Transverse colon (tissue), 4 donors: ENCODE measurements around the gene CMTM6.
"Not testable (repeated sequence)": the region's sequence is repeated elsewhere in the genome, so short reads cannot be mapped to it uniquely, and the experiment has no call there.

Experiments used
- EP300 ChIP-seq: sonication (generic); formaldehyde crosslinking; IDR thresholded peaks from one replicate; pipeline ENCODE4 v1.6.1; 2017; ENCODE audit warnings: antibody characterized with exemption, low read depth
- POLR2AphosphoS5 ChIP-seq, 3 donors: sonication (generic); formaldehyde crosslinking; IDR thresholded peaks; one replicate each; pipeline ENCODE4 v1.6.1; 2016; ENCODE audit warnings: antibody characterized with exemption in 3 of 3
- TF ChIP-seq, protein P1 (sequence below), 5 experiments: fragments of 200-600 bp in 3 of 5; fragments of 450-650 bp in 2 of 5; sonication (generic) in 3 of 5; IDR thresholded peaks; 1 replicate in 2 of 5; 2 replicates in 3 of 5; pipeline ENCODE4 v1.5.1; 2016 to 2017; ENCODE audit warnings: antibody characterized with exemption in 5 of 5, inconsistent platforms in 3 of 5, mild to moderate bottlenecking in 2 of 5, moderate library complexity in 1 of 5

DNA sequence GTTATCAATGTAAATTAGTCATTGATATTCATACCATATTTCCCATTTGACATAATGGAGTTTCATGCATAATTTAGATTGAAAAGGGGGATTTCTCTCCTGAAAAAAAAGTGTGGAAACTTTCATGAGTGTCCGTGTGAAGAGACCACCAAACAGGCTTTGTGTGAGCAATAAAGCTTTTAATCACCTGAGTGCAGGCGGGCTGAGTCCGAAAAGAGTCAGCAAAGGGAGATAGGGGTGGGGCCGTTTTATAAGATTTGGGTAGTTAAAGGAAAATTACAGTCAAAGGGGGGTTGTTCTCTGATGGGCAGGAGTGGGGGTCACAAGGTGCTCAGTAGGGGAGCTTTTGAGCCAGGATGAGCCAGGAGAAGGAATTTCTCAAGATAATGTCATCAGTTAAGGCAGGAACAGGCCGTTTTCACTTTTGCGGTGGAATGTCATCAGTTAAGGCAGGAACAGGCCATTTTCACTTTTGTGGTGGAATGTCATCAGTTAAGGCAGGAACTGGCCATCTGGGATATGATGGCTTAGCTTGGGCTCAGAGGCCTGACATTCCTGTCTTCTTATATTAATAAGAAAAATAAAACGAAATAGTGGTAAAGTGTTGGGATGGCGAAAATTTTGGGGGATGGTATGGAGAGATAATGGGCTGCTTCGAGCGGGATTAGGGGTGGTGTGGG, 41.7 kb downstream of the CMTM6 start:
- not testable (repeated sequence) for TF ChIP-seq POLR2AphosphoS5 (IDR thresholded peaks at IDR 0.05); EP300
- TF ChIP-seq, protein P1, sequence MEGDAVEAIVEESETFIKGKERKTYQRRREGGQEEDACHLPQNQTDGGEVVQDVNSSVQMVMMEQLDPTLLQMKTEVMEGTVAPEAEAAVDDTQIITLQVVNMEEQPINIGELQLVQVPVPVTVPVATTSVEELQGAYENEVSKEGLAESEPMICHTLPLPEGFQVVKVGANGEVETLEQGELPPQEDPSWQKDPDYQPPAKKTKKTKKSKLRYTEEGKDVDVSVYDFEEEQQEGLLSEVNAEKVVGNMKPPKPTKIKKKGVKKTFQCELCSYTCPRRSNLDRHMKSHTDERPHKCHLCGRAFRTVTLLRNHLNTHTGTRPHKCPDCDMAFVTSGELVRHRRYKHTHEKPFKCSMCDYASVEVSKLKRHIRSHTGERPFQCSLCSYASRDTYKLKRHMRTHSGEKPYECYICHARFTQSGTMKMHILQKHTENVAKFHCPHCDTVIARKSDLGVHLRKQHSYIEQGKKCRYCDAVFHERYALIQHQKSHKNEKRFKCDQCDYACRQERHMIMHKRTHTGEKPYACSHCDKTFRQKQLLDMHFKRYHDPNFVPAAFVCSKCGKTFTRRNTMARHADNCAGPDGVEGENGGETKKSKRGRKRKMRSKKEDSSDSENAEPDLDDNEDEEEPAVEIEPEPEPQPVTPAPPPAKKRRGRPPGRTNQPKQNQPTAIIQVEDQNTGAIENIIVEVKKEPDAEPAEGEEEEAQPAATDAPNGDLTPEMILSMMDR (IDR thresholded peaks at IDR 0.05) = not testable (repeated sequence)
